ENCODE results near the gene EPHA10.

DNA sequence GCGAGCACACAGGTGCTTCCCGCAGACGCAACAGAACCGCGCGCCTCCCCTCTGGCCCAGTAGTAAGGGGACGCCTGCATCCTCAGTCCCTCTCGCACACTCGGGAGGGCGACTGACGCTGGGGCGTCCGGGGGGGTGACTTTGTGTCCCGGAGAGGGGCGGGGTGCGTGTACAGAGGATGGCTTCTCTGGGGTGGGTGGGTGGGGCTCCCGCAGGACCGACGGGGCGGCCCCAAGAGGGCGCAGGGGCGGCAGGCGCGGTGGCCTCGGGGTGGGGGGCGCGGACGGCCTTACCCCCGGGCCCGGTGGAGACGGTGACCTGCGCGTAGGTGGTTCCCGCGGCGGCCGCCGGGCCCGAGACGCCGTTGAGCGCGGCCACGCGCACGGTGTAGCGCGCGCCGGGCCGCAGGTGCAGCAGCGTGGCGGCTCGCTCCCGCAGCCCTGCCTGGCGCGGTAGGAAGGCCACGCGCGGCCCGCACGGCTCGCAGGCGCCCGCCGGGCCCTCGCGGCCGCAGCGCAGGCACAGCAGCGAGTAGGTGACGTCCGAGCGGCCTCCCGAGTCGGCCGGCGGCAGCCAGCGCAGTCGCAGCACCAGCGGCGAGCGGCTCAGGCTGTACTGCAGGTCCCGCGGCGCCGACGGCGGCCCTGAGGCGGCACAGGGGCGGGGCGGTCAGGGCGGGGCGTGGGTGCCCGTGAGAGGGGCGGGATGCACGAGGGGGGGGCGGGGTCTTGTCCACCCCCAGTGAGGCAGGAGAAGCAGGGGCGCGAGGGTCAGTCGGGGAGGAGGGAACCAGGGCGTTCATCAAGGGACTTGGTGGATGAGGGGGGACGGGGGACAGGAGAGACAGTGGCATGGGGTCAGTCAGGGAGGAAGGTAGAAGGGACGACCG lies 12.1 kb downstream of the EPHA10 start:
- TF ChIP-seq, protein P1, sequence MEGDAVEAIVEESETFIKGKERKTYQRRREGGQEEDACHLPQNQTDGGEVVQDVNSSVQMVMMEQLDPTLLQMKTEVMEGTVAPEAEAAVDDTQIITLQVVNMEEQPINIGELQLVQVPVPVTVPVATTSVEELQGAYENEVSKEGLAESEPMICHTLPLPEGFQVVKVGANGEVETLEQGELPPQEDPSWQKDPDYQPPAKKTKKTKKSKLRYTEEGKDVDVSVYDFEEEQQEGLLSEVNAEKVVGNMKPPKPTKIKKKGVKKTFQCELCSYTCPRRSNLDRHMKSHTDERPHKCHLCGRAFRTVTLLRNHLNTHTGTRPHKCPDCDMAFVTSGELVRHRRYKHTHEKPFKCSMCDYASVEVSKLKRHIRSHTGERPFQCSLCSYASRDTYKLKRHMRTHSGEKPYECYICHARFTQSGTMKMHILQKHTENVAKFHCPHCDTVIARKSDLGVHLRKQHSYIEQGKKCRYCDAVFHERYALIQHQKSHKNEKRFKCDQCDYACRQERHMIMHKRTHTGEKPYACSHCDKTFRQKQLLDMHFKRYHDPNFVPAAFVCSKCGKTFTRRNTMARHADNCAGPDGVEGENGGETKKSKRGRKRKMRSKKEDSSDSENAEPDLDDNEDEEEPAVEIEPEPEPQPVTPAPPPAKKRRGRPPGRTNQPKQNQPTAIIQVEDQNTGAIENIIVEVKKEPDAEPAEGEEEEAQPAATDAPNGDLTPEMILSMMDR (IDR thresholded peaks at IDR 0.05), result no peak
- TF ChIP-seq POLR2A (IDR thresholded peaks at IDR 0.05) (no peak), EP300 (IDR thresholded peaks at IDR 0.05) (no peak), POLR2AphosphoS5 (IDR thresholded peaks at IDR 0.05) (no peak)
